Bronchial epithelial cell (primary cell): ENCODE data around the gene NXN. TPM values are rescaled to one million over a fixed set of nuclear protein-coding genes. Genes with fewer than 3 reads are reported as not detected.

ENCODE experiments used
- DNase-seq: peaks from one replicate; pipeline ENCODE4 v3.0.0-alpha.2; 2010; ENCODE audit warnings: low read depth
- FAIRE-seq: peaks from 2 replicates; lab custom pipeline; 2011; peaks lifted over from hg19 to GRCh38; lab: Jason Lieb, UNC
- H3K27me3 ChIP-seq: 2 replicates; pipeline ENCODE4 v1.5.1; 2011; ENCODE audit warnings: low read length; ENCODE audit not compliant: control insufficient read depth, insufficient read depth
- H3K36me3 ChIP-seq: 2 replicates; pipeline ENCODE4 v1.5.1; 2011; ENCODE audit warnings: low read length; ENCODE audit not compliant: control insufficient read depth, insufficient read depth
- H3K4me3 ChIP-seq: 2 replicates; pipeline ENCODE4 v1.5.1; 2011; ENCODE audit warnings: mild to moderate bottlenecking, low read depth, low read length, control low read depth
- CTCF ChIP-seq: IDR thresholded peaks from 2 replicates; pipeline ENCODE4 v1.5.1; 2011; ENCODE audit warnings: mild to moderate bottlenecking, moderate library complexity, low read length, control low read depth, inconsistent platforms; ENCODE audit not compliant: insufficient read depth, severe bottlenecking
- total RNA-seq: library from RNA; depleted of rRNA; stranded (reverse); fragments of >200 nt; gene quantifications from 2 replicates; pipeline ENCODE4 v1.2.1, GENCODE V29; 2014

Gene NXN
- total RNA-seq, 1 donor from 2014 or later, result 70.3 TPM

GRCh38 chr17:824378-824777, 155.2 kb downstream of the NXN start:
- TF ChIP-seq CTCF, result no peak
- no peaks in the 10 kb centered on the region for H3K27me3 ChIP-seq
- H3K36me3 ChIP-seq, result peaks cover 29% of the 10 kb centered on the region
- FAIRE-seq (peak; percentile 36), DNase-seq (no peak)
- no peak overlapping the region for H3K4me3 ChIP-seq

- DNase-seq (no peak), FAIRE-seq (no peak)
- Histone ChIP-seq H3K27me3 (no peaks in the 10 kb centered on the region), H3K36me3 (peaks cover 31% of the 10 kb centered on the region), H3K4me3 (no peak overlapping the region)
- TF ChIP-seq CTCF, result no peak
These were observed 156.1 kb downstream of the NXN start for GRCh38 chr17:823501-823902.

GRCh38 chr17:819251-819650, 160.3 kb downstream of the NXN start:
- FAIRE-seq, result no peak
- TF ChIP-seq CTCF, result no peak

GRCh38 chr17:814371-814770, 165.2 kb downstream of the NXN start:
- FAIRE-seq (no peak), DNase-seq (no peak)
- H3K4me3 ChIP-seq, result no peak overlapping the region
- TF ChIP-seq CTCF, result no peak
- peaks cover 21% of the 10 kb centered on the region for H3K36me3 ChIP-seq
- no peaks in the 10 kb centered on the region for H3K27me3 ChIP-seq

More at GRCh38 chr17:819251-819650, 160.3 kb downstream of the NXN start:
- DNase-seq, result no peak
- H3K4me3 ChIP-seq, result no peak overlapping the region
- no peaks in the 10 kb centered on the region for H3K27me3 ChIP-seq
- H3K36me3 ChIP-seq, result peaks cover 30% of the 10 kb centered on the region

GRCh38 chr17:812638-813204, 166.9 kb downstream of the NXN start:
- DNase-seq, result no peak
- H3K27me3 ChIP-seq, result no peaks in the 10 kb centered on the region
- no peak for TF ChIP-seq CTCF
- H3K36me3 ChIP-seq, result peaks cover 20% of the 10 kb centered on the region
- peak; percentile 100 for FAIRE-seq
- H3K4me3 ChIP-seq, result no peak overlapping the region
